Progenitor cell of endocrine pancreas (in vitro differentiated cells): ENCODE measurements around the gene SERPIND1. TPM values are rescaled to one million over a fixed set of nuclear protein-coding genes. Genes with fewer than 3 reads are reported as not detected.

ENCODE experiments used
- DNase-seq: peaks from one replicate; pipeline ENCODE4 v3.0.0; 2021; ENCODE audit warnings: low spot score; ENCODE audit not compliant: unreplicated experiment
- H3K27ac Mint-ChIP-seq: 2 replicates; pipeline ENCODE4 v1.8.0; 2021; ENCODE audit warnings: mild to moderate bottlenecking, moderate library complexity, mixed read lengths
- H3K27me3 Mint-ChIP-seq: 2 replicates; pipeline ENCODE4 v1.8.0; 2021; ENCODE audit warnings: mixed read lengths
- H3K36me3 Mint-ChIP-seq: 2 replicates; pipeline ENCODE4 v1.8.0; 2022; ENCODE audit warnings: mixed read lengths; ENCODE audit not compliant: insufficient read depth
- H3K4me1 Mint-ChIP-seq: 2 replicates; pipeline ENCODE4 v1.8.0; 2021; ENCODE audit warnings: low read depth, mixed read lengths
- H3K4me3 Mint-ChIP-seq: 2 replicates; pipeline ENCODE4 v1.8.0; 2021; ENCODE audit warnings: low read depth, mild to moderate bottlenecking, moderate library complexity, mixed read lengths
- H3K9me3 Mint-ChIP-seq: 2 replicates; pipeline ENCODE4 v1.8.0; 2021; ENCODE audit warnings: low read depth, mixed read lengths
- CTCF ChIP-seq: fragments of 200-600 bp; sonication (generic); IDR thresholded peaks from one replicate; pipeline ENCODE4 v1.5.0; 2021; ENCODE audit warnings: antibody characterized with exemption, mild to moderate bottlenecking; ENCODE audit not compliant: unreplicated experiment
- total RNA-seq: library from RNA; stranded (reverse); gene quantifications from 2 replicates; pipeline ENCODE4 v1.2.1, GENCODE V29; 2021

The SERPIND1 gene
- total RNA-seq, 1 donor from 2014 or later = 0.74 TPM

GRCh38 chr22:20745119-20745518 lies 28.8 kb upstream of the SERPIND1 start:
- Mint-ChIP-seq H3K4me1 (no peaks in the 10 kb centered on the region), H3K4me3 (no peak overlapping the region), H3K9me3 (peaks cover 8% of the 10 kb centered on the region), H3K27me3 (no peaks in the 10 kb centered on the region), H3K27ac (no peak overlapping the region), H3K36me3 (peaks cover 26% of the 10 kb centered on the region)
- no peak for TF ChIP-seq CTCF
- no peak for DNase-seq

GRCh38 chr22:20746431-20747189 lies 27.3 kb upstream of the SERPIND1 start:
- no peak overlapping the region for H3K4me3 Mint-ChIP-seq

GRCh38 chr22:20747223-20747622 lies 26.7 kb upstream of the SERPIND1 start:
- Mint-ChIP-seq H3K36me3 (peaks cover 10% of the 10 kb centered on the region), H3K4me1 (no peaks in the 10 kb centered on the region), H3K27me3 (no peaks in the 10 kb centered on the region), H3K9me3 (no peaks in the 10 kb centered on the region), H3K4me3 (no peak overlapping the region), H3K27ac (no peak overlapping the region)
- DNase-seq = no peak
- TF ChIP-seq CTCF = no peak

More at GRCh38 chr22:20746431-20747189, 27.3 kb upstream of the SERPIND1 start:
- TF ChIP-seq CTCF = no peak
- no peak for DNase-seq
- H3K4me1 Mint-ChIP-seq = no peaks in the 10 kb centered on the region
- H3K9me3 Mint-ChIP-seq = no peaks in the 10 kb centered on the region
- peaks cover 13% of the 10 kb centered on the region for H3K36me3 Mint-ChIP-seq
- H3K27me3 Mint-ChIP-seq = no peaks in the 10 kb centered on the region
- H3K27ac Mint-ChIP-seq = no peak overlapping the region

GRCh38 chr22:20748082-20748481 lies 25.8 kb upstream of the SERPIND1 start:
- Mint-ChIP-seq H3K27ac (no peak overlapping the region), H3K36me3 (peaks cover 10% of the 10 kb centered on the region), H3K4me1 (no peaks in the 10 kb centered on the region), H3K27me3 (no peaks in the 10 kb centered on the region), H3K9me3 (no peaks in the 10 kb centered on the region), H3K4me3 (no peak overlapping the region)
- no peak for DNase-seq
- no peak for TF ChIP-seq CTCF

- Mint-ChIP-seq H3K27ac (no peak overlapping the region), H3K36me3 (peaks cover 11% of the 10 kb centered on the region), H3K9me3 (no peaks in the 10 kb centered on the region), H3K4me3 (no peak overlapping the region), H3K4me1 (no peaks in the 10 kb centered on the region), H3K27me3 (no peaks in the 10 kb centered on the region)
- no peak for DNase-seq
- TF ChIP-seq CTCF = no peak
These were observed 25.0 kb upstream of the SERPIND1 start for GRCh38 chr22:20748731-20749428.
